ENCODE results near the gene BICD1. TPM values are rescaled to one million over a fixed set of nuclear protein-coding genes. Genes with fewer than 3 reads are reported as not detected.

BICD1 gene
- total and polyA plus RNA-seq, 2 donors (not counting 1 experiment from before 2014, with no cell fraction given), result 15.2 to 93.5 TPM

DNA sequence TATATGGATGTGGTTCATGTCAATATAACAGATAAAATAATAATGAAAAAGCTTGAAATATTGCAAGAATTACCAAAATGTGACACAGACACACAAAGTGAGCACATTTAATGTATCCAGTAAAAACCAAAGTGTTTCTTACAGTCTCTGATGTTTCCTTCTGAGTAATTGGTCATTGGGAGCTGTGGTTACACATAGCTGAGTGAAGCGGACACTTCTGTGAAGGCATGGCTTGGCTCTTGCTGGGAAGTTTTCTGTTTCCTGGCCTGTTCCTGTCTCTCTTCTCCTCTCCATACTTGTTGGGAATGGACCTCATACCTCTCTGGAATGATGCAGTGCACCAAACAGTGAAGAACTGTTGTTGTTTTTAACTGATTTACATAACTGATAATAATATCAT, 117.3 kb downstream of the BICD1 start:
- H3K9me3 ChIP-seq (ENCODE audit: control extremely low read depth in 1 of 3, control insufficient read depth in 2 of 3, insufficient read depth in 1 of 3, low read length in 2 of 3), result no peaks in the 10 kb centered on the region
- H3K4me1 Mint-ChIP-seq, result no peaks in the 10 kb centered on the region
- WGBS (ENCODE audit: insufficient coverage), result no CpG with 5 or more reads among the region's 1 CpG
- no peak for TF ChIP-seq EZH2 (IDR thresholded peaks at IDR 0.05; ENCODE audit: borderline replicate concordance, insufficient read depth, low read depth, low read length, poor library complexity, severe bottlenecking)
- TF ChIP-seq, protein P1, sequence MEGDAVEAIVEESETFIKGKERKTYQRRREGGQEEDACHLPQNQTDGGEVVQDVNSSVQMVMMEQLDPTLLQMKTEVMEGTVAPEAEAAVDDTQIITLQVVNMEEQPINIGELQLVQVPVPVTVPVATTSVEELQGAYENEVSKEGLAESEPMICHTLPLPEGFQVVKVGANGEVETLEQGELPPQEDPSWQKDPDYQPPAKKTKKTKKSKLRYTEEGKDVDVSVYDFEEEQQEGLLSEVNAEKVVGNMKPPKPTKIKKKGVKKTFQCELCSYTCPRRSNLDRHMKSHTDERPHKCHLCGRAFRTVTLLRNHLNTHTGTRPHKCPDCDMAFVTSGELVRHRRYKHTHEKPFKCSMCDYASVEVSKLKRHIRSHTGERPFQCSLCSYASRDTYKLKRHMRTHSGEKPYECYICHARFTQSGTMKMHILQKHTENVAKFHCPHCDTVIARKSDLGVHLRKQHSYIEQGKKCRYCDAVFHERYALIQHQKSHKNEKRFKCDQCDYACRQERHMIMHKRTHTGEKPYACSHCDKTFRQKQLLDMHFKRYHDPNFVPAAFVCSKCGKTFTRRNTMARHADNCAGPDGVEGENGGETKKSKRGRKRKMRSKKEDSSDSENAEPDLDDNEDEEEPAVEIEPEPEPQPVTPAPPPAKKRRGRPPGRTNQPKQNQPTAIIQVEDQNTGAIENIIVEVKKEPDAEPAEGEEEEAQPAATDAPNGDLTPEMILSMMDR (IDR thresholded peaks at IDR 0.05), result no peak
- H3K9ac ChIP-seq (ENCODE audit: low read length), result no peak overlapping the region
- no peak overlapping the region for H3K27ac ChIP-seq (ENCODE audit: low read length in 2 of 2)
- no peaks in the 10 kb centered on the region for H3K4me1 ChIP-seq (ENCODE audit: control insufficient read depth in 2 of 2, insufficient read depth in 2 of 2, low read length in 2 of 2)
- H3K27me3 ChIP-seq (replicated peaks in 1 of 4; ENCODE audit: control extremely low read depth in 1 of 4, control insufficient read depth in 3 of 4, insufficient read depth in 4 of 4, low read length in 3 of 4), result no peaks in the 10 kb centered on the region
- no peaks in the 10 kb centered on the region for H3K27me3 Mint-ChIP-seq
- no peak overlapping the region for H3K4me2 ChIP-seq (replicated peaks; ENCODE audit: low read depth, low read length, poor library complexity, severe bottlenecking)
- H2AFZ ChIP-seq (ENCODE audit: insufficient read depth, low read depth, low read length, poor library complexity, severe bottlenecking), result no peak overlapping the region
- ChIA-PET CTCF (interaction anchor here (1.2 kb wide), 2 partner anchors 88 to 163 kb away, joined by 3 read pairs; no protein-coding TSS in a partner anchor), POLR2A (interaction anchor here (0.6 kb wide), 1 partner anchor 219 kb away, joined by 4 read pairs; no protein-coding TSS in a partner anchor)
- H3K27ac Mint-ChIP-seq, result no peak overlapping the region
- no peaks in the 10 kb centered on the region for H3K9me3 Mint-ChIP-seq (ENCODE audit: insufficient read depth)
- no peak overlapping the region for H3K4me3 Mint-ChIP-seq
- H3K36me3 ChIP-seq (replicated peaks in 1 of 2; ENCODE audit: control extremely low read depth in 1 of 2, control insufficient read depth in 1 of 2, extremely low read depth in 1 of 2, insufficient read depth in 2 of 2, low read length in 1 of 2), result peaks cover 2% of the 10 kb centered on the region in 2 experiments
- DNase-seq, result no peak
- no peak overlapping the region for H3K4me3 ChIP-seq (ENCODE audit: control extremely low read depth in 1 of 5, extremely low read depth in 1 of 5, insufficient read depth in 1 of 5, low read depth in 2 of 5, low read length in 4 of 5)
- no peaks in the 10 kb centered on the region for H4K20me1 ChIP-seq (ENCODE audit: control insufficient read depth, insufficient read depth, low read length, poor library complexity, severe bottlenecking)
- peaks cover 5% of the 10 kb centered on the region for H3K79me2 ChIP-seq (ENCODE audit: control insufficient read depth, insufficient read depth, low read length)
- ATAC-seq (ENCODE audit: low read depth), result no peak
- intact Hi-C loops (cut with micrococcal nuclease), result no loop called here

DNA sequence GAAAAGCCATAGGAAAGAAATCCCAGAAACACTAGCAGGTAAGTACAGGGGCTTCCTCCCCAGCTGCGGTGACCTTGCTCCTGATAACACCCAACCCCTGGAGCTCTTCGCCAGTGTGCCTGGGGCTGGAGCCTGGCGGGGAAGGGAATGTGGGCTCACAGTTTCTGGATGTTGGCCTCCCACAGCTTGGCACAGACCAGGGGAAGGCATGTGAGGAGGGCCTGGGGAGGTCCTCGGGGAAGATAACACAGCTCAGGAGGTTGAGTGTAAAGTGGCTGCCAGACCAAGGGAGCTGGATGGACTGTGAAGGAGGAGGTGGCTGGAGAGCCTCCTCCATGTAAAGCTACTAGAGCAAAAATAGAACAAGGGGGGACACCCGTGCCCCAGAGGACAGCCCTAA, 120.1 kb downstream of the BICD1 start:
- WGBS (ENCODE audit: insufficient coverage), result 93% methylated on average over 5 of the region's 5 CpGs
- H3K9ac ChIP-seq (ENCODE audit: low read length), result no peak overlapping the region
- H3K9me3 ChIP-seq (ENCODE audit: control extremely low read depth in 1 of 3, control insufficient read depth in 2 of 3, insufficient read depth in 1 of 3, low read length in 2 of 3), result no peaks in the 10 kb centered on the region
- peaks cover 2% of the 10 kb centered on the region in 2 experiments for H3K36me3 ChIP-seq (replicated peaks in 1 of 2; ENCODE audit: control extremely low read depth in 1 of 2, control insufficient read depth in 1 of 2, extremely low read depth in 1 of 2, insufficient read depth in 2 of 2, low read length in 1 of 2)
- CTCF ChIA-PET, result no interaction called here
- no peak overlapping the region for H3K4me3 Mint-ChIP-seq
- no peak overlapping the region for H3K4me3 ChIP-seq (ENCODE audit: control extremely low read depth in 1 of 5, extremely low read depth in 1 of 5, insufficient read depth in 1 of 5, low read depth in 2 of 5, low read length in 4 of 5)
- H3K4me1 Mint-ChIP-seq, result no peaks in the 10 kb centered on the region
- H3K27ac Mint-ChIP-seq, result no peak overlapping the region
- H3K4me2 ChIP-seq (replicated peaks; ENCODE audit: low read depth, low read length, poor library complexity, severe bottlenecking), result no peak overlapping the region
- peaks cover 0 to 5% of the 10 kb centered on the region in 2 donors for H3K4me1 ChIP-seq (ENCODE audit: control insufficient read depth in 2 of 2, insufficient read depth in 2 of 2, low read length in 2 of 2)
- POLR2A ChIA-PET, result no interaction called here
- no peak overlapping the region for H2AFZ ChIP-seq (ENCODE audit: insufficient read depth, low read depth, low read length, poor library complexity, severe bottlenecking)
- H3K79me2 ChIP-seq (ENCODE audit: control insufficient read depth, insufficient read depth, low read length), result peaks cover 5% of the 10 kb centered on the region
- H4K20me1 ChIP-seq (ENCODE audit: control insufficient read depth, insufficient read depth, low read length, poor library complexity, severe bottlenecking), result no peaks in the 10 kb centered on the region
- H3K27ac ChIP-seq (ENCODE audit: low read length in 2 of 2), result no peak overlapping the region
- DNase-seq (no peak), ATAC-seq (ENCODE audit: low read depth) (no peak)
- no peaks in the 10 kb centered on the region for H3K27me3 ChIP-seq (replicated peaks in 1 of 4; ENCODE audit: control extremely low read depth in 1 of 4, control insufficient read depth in 3 of 4, insufficient read depth in 4 of 4, low read length in 3 of 4)
- intact Hi-C loops (cut with micrococcal nuclease), result no loop called here
- H3K9me3 Mint-ChIP-seq (ENCODE audit: insufficient read depth), result no peaks in the 10 kb centered on the region
- TF ChIP-seq, protein P1 (IDR thresholded peaks at IDR 0.05), result no peak
- TF ChIP-seq EZH2 (IDR thresholded peaks at IDR 0.05; ENCODE audit: borderline replicate concordance, insufficient read depth, low read depth, low read length, poor library complexity, severe bottlenecking), result no peak
- no peaks in the 10 kb centered on the region for H3K27me3 Mint-ChIP-seq
